Measurements from ENCODE around the gene PIGU.
"Not testable (repeated sequence)": the region's sequence is repeated elsewhere in the genome, so short reads cannot be mapped to it uniquely, and the experiment has no call there.

PIGU gene, protein sequence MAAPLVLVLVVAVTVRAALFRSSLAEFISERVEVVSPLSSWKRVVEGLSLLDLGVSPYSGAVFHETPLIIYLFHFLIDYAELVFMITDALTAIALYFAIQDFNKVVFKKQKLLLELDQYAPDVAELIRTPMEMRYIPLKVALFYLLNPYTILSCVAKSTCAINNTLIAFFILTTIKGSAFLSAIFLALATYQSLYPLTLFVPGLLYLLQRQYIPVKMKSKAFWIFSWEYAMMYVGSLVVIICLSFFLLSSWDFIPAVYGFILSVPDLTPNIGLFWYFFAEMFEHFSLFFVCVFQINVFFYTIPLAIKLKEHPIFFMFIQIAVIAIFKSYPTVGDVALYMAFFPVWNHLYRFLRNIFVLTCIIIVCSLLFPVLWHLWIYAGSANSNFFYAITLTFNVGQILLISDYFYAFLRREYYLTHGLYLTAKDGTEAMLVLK

DNA sequence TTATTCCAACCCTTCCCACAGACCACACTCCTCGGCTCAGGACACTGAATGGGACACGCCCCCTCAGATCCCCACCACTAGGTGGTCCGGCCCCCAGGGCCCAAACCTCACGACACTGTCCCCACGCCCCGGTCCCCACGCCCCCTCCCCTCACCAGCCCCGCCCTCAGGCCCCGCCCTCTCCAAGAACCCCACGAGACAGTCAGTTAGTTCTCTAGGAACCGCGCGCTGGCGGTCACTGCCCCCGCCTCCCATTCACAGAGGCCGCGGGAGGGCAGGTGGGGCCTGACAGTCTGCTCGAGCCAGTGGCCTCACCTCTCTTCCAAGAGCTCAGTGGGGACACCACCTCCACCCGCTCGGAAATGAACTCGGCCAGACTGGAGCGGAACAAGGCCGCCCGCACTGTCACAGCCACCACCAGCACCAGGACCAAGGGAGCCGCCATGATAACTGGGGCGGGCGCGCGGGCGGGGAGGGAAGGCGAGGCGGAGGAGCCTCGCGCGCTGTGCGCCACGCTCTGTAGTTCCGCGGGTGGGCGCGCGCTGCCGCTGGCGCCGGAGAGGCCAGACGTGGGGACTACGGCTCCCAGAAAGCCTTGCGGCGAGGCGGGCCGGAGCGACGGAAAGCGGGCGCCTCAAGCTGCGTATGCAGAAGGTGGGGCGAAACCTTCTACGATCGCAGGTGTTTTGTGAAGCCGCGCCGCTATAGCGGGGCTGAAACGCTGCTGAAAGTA lies at the start of gene PIGU:
TSS of gene PIGU (minus strand) at position 451 of the 732 bp plus-strand sequence. CDS start at position 444, 7 bp downstream.
- peak; percentile 87 to 94 (median 92) for DNase-seq (ENCODE audit: low read depth in 3 of 3)

DNA sequence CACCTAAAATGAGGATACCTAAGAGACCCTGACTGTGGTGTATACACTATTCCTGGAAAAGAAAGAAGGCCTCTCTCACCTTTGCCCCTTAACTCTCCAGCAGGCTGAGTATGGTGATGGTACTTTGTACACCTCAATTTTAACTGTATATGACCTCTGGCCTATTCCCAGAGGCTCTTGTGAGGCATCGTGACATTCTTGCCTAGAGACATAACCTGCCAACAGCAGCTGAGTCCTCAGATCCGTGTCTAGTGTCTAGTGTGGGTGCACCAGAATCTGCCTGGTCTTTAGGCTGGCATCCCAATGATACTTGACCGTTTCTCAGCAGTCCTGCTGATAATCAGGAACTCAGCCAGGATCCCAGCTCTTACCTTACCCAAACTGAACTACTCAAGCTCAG lies 47.3 kb upstream of the PIGU start:
- DNase-seq (ENCODE audit: low read depth in 3 of 3), result no peak

DNA sequence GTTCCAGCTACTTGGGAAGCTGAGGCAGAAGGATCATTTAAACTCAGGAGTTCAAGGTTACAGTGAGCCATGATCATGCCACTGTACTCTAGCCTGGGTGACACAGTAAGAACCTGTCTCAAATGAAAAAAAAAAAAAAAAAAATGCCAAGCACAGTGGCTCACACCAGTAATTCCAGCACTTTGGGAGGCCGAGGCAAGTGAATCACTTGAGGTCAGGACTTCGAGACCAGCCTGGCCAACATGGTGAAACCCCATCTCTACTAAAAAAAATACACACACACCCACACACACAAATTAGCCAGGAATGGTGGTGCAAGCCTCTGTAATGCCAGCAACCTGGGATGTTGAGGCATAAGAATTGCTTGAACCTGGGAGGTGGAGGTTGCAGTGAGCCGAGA lies 45.7 kb upstream of the PIGU start:
- DNase-seq (ENCODE audit: low read depth in 3 of 3), result not testable (repeated sequence)

DNA sequence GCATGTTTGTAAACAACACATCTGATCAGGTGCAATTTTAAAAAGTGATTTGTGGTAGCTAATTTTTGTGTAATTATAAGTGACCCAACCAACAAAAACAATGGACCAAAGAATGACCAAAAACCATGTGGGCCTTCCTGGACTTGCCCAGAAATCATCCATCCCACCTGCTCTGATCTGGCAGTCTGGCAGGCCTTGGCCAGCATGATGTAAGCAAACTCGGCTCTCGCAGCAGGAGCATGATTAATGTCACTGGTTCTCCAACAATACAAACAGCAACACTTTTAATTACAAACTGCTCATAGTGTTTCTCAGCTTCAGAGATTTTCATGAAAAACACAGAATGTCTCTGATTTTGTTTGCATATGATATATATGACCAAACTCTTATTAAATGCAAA lies 43.4 kb upstream of the PIGU start:
- DNase-seq (ENCODE audit: low read depth in 3 of 3), result no peak

DNA sequence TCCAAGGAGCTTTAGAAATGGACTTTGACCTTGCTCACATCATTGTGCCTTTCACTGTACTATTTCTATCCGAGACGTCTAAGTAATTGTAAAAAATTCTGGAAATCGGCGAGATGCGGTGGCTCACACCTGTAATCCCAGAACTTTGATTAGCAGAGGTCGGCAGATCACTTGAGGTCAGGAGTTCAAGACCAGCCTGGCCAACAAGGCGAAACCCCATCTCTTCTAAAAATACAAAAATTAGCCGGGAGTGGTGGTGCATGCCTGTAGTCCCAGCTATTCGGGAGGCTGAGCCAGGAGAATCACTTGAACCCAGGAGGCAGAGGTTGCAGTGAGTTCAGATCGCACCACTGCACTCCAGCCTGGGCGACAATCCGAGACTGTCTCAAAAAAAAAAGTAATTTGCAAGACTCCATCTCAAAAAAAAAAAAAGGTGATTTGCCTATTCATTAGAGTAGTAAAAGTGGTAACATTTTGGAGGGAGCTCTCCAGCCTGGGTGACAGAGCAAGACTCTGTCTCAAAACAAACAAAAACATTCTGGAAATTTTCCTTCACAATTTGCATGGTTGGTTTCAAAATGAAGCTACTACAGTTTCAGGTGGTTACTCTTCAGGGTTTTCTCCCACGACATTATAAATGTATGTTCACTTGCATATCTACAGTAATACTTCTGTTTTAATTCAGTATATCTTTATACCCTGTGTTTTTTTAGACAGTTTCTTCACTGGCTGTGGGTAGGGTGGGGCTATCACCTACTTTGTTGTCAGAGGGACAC lies 42.5 kb upstream of the PIGU start:
- DNase-seq (ENCODE audit: low read depth in 3 of 3), result not testable (repeated sequence)

DNA sequence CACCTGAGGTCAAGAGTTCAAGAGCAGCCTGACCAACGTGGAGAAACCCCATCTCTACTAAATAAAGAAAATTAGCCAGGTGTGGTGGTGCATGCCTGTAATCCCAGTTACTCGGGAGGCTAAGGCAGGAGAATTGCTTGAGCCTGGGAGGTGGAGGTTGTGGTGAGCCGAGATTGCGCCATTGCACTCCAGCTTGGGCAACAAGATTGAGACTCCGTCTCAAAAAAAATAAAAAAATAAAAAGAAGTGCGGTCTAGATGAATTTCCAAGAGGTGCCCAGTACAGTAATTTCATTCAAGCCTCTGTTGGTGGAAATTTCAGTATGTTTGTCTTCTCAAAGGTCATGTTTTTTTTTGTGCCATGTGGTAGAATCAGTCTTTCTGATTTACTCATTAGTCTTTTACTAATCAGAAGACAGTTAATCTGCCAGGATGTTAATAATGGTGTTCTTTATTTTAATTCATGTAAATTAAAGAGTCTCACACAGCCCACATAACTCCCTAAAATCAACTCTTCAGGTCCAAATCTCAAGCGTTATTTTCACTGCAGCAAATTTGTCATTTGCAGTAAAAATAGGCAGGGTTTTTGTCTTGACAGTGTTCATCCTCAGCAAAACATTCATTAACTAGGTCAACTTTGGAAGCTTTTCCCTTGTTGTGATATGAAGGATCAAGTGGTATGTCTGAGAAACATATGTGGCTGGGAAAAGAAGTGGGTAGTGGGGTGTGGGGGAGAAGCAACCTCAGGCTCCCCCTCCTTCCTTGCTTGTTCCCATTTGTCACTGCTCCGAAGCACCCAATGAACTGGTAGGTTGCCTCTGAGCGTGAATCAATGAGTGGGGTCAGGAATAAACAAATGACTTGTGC lies 40.6 kb upstream of the PIGU start:
- DNase-seq (ENCODE audit: low read depth in 3 of 3), result no peak

DNA sequence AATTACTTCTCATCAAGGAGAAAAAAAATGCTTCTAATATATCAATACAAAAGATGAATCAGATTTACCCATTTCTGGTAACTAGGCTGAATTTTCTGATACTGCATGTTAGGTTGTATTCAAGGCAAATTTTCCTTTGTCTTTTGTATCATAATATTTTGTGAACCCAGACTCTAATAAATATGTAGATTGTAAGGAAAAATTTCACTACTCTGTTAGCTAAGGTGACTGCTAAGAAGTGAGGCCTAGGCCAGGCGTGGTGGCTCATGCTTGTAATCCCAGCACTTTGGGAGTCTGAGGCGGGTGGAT lies 40.0 kb upstream of the PIGU start:
- no peak for DNase-seq (ENCODE audit: low read depth in 3 of 3)

DNA sequence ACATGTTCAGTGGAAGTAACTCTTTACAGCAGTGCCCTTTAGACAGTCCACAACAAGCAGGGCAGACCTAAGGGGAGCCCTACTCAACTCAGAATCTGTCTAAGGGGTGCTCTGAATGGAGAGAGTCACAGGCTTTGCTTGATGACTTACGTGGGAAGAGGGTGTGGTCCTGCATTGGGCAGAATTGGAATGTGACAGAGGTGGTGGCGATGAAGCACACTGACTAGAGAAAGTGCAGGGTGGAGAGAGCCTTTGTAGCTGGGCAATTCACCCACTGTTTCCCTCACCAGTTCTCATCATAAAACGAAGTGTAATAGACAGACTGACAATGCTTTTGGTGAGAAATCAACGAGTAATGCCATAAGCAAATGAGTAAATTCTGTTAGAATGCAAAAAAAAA lies 38.5 kb upstream of the PIGU start:
- no peak for DNase-seq (ENCODE audit: low read depth in 3 of 3)

DNA sequence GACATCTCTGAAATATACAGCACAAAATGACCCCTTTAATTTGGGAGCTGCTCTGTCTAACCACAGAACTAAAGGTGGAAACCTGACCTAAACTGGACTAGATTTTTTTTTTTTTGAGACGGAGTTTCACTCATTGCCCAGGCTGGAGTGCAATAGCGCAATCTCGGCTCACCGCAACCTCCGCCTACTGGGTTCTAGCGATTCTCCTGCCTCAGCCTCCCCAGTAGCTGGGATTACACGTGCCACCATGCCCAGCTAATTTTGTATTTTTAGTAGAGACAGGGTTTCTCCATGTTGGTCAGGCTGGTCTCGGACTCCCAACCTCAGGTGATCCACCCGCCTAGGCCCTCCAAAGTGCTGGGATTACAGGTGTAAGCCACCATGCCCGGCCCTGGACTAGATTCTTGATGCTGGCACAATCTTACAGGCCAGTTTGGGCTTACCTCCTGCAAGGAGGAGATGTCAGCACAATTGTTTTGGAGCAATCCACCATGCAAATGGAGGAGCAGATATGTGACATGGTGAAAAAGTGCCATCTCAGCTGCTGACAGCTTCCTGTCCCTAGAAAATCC lies 37.1 kb upstream of the PIGU start:
- DNase-seq (ENCODE audit: low read depth in 3 of 3), result not testable (repeated sequence)

DNA sequence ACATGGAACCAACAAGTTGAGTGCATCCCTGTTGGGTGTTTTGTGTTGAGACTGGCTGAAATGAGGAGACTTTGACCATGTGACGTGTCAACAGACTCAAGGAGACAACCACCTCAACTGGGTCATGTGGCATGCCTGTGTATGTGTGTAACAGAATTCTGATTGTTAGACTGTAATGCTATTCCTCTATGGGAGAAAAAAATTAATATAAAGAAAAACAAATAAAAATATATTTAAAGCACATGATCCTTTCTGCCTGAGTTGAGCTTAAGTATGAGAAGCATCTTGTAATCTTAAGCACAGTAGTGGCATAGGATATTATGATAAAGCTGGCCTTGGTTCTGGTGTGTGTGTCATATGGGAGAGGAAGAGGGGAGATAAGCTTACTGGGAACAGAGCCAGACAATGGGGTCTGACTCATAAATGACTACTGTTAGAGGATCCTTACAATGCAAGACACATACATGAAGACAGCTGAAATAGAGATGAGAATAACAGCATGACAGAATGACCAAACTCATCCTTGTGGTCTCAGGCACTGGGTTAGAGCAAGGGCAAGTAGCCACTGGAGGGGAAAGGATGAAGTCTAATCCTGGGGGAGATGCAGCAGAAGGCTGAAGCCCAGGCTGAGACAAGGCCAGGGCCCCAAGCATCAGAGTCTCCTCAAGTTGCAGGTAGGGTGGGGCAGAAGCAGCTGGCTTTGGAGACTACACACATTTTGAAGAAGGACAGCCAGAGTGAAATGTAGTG lies 36.5 kb upstream of the PIGU start:
- no peak for DNase-seq (ENCODE audit: low read depth in 3 of 3)

DNA sequence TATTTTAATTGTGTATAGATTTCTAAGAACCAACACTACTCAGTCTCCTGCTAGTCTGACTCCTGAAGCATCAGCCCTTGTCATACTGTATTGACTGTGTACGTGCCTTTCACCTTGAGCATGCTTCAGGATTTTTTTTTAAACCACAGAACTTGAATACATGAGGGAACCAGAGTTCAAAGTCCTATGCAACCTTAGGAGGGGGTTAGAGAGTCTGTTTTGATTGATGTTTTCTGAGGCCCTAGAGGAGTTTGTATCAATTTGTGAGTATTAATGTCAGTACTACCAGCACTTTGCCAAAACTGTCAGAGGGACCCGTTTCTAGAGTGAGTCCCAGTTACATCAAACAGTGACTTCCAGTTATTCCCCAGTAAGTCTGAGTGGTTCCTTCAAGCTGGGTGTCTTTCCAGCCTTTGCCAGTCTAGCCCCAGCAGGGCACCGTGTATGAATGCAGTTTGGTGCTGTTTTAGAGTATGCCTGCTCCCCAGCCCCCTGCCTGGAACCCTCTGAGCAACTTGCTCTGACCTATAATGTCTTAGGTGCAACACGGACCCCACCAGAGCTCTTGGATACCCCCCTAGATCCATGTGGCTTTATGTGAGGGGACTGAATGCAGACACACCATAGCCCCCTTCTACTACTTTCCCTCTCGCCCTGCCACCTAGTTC lies 35.8 kb upstream of the PIGU start:
- DNase-seq (ENCODE audit: low read depth in 3 of 3), result no peak

DNA sequence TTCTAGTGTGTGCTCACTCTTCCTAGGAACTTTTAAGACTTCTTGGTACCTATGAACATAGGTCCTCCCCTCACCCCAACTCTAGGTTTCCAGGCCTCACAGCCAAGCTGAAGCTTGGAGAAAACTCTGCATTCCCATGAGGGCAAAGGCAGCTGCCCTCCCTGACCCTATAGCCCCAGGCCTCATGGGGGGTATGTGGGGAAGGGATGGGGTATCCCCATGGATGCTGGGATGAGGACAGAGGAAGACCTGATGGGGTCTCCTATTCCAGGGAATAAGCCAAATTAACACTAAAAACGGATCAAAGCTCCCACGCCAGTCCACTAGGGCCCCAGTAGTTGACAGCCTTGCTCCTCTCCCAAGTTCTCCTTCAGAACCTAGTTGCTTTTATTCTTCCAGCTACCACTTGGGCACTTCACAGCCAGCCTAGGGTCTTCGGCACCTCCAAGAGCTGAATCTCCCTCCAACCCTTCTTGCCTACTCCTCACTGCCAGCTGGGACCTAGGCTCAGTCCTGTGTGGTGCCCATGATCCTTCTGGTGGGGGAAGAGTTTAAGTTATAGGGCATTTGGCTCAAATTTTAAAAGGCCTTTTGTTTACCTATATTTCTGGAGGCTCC lies 35.0 kb upstream of the PIGU start:
- DNase-seq (ENCODE audit: low read depth in 3 of 3), result no peak

DNA sequence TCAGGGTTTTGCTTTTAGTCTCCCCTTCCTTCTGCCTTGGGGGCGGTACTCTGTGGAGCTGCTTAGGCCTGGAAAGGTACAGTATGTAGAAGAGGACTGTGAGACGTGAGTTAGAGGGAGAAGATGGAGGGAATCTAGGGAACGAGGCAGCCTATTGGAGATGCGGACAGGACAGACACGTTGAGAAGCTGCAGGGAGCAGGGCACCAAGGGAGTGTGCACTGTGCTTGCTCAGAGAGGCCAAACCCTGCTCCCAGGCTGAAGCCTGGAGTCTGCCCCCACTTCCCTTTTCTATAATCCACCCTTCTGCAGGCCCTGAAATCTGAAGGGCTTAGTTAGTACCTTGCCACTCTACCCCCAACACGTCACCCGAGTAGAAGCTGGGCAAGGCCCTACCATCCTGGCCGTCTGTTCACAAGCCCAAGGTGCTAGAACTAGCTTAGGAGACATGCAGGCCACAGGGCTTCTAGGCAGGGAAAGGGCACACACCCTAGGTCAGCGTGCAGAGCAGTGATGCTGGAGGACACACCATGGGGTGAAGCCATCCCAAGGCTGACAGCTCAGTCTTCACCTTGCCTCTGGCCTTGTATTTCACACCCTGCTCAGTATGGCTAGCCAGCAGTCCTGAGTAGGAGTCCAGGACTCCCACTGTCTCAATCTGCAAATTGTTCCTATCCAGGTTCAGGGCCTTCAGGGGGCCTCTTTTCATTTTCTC lies 34.1 kb upstream of the PIGU start:
- no peak for DNase-seq (ENCODE audit: low read depth in 3 of 3)

DNA sequence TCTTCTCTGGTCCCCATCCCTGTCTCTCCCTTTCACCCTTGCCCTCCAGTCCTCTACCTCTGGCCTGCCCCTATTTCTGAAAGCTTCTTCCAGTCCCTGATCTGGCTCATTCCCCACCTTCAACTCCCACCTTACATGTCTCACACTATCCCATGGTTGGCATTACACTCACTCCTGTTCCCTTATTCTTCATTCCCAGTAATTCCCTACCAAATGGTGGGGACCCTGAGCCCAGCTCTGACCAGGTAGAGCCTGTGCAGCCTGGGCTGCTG lies 33.6 kb upstream of the PIGU start:
- DNase-seq (ENCODE audit: low read depth in 3 of 3), result no peak

DNA sequence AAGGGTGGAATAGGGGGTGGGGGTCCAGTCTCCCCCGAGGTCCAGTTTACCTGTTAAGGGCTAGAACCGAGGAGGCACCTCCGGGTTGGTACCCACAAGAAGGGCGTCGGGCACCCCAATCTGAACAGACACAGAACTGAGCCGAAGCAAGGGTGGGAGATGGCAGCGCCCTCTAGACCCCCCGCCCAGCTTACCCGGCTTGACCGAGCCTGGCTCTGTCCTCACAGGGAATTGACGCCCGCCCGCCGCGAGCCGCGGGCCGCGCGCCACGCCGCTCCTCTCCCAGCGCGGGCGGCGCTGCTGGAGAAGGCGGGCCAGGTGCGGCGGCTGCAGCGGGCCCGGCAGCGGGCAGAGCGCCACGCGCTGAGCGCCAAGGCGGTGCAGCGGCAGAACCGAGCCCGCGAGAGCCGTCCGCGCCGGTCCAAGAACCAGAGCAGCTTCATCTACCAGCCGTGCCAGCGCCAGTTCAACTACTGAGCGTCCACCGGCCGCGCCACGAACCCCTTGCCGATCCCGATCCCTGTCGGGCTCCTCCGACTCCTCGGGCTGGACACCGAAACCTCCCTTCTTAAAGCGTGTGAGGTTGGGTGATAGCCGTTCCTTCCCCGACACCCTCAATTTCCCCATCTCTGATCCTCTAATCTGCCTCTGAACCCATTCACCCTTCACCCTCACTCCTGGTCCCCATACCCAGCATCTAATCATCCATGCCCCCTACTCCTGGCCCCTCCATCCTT lies 33.1 kb upstream of the PIGU start:
- peak in 2 of 3 donors; percentile 27 to 30 for DNase-seq (ENCODE audit: low read depth in 3 of 3)

DNA sequence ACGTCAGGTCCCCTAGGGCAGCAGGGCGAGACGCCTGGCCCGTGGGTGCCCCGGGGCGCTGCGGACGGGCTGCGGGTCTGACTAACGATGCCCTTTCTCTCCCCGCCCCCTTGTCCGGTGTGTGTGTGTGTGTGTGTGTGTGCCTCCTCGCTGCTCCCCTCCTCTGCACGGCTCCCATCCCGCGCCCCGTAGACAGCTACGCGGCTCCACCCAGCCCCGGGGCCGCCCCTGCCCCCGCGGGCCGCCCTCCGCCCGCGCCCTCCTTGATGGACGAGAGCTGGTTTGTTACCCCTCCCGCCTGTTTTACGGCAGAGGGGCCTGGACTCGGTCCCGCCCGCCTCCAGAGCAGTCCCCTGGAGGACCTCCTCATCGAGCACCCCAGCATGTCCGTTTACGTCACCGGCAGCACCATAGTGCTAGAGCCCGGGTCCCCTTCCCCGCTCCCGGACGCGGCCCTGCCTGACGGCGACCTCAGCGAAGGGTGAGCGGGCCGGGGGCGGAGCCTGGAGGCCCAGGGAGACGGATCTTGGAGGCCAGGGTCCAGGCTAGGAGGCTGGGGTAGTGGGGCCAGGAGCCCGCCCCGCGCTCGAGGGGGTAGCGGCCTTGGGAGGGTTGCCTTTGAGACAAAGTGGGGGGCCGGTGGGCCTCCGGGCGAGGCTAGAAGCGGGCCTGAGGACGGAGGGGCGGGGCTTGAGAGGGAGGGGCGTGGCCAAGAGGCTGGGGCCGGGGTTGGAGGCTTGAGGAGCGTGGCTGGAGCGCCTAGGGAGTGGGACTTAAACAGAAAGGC lies 32.3 kb upstream of the PIGU start:
- DNase-seq (ENCODE audit: low read depth in 3 of 3), result peak; percentile 56 to 84 (median 67)

DNA sequence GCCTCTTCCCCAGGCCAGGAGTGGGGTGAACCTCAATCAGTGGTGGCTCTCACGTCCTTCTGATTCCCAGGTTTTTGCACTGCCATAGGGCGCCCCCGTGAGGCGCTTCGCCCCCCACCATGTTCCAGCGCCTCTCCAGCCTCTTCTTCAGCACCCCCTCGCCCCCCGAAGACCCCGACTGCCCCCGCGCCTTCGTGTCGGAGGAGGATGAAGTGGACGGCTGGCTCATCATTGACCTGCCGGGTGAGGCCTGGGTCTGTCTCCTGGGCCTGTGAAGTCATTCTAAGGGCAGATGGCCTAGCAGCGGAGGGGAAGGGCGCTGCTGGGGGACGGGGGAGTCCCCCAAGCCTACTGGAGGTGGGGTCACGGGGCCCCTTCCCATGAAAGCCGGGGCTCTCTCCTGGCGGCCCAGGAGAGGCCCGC lies 31.7 kb upstream of the PIGU start:
- DNase-seq (ENCODE audit: low read depth in 3 of 3), result peak; percentile 30 to 41 (median 32)

All from stimulated activated CD4-positive, alpha-beta T cell treated with anti-CD3 and anti-CD28 coated beads, TNF-alpha, amount 100 ng/mL, for 48 hours (primary cell).